HEK293T (cell line): Measurements from ENCODE around the gene SGCE.

Experiments
- CTCF ChIA-PET: fragments of 350-600 bp; formaldehyde crosslinking; extraction: SDS; loops from one replicate; lab custom pipeline; 2021; ENCODE audit warnings: antibody characterized with exemption, inconsistent platforms; lab: Yijun Ruan, JAX
- POLR2A ChIA-PET: fragments of 350-600 bp; formaldehyde crosslinking; extraction: SDS; loops from one replicate; lab custom pipeline; 2020; ENCODE audit warnings: antibody characterized with exemption, inconsistent platforms; lab: Yijun Ruan, JAX
- DNase-seq: peaks from one replicate; pipeline ENCODE4 v3.0.0; 2012; ENCODE audit warnings: mixed read lengths; ENCODE audit errors: extremely low spot score
- ARNT ChIP-seq: fragments of 450-650 bp; IDR thresholded peaks from 2 replicates; pipeline ENCODE4 v1.6.1; 2017; ENCODE audit warnings: mild to moderate bottlenecking
- BHLHE40 ChIP-seq: fragments of 450-650 bp; IDR thresholded peaks from 2 replicates; pipeline ENCODE4 v1.6.1; 2016; ENCODE audit warnings: mild to moderate bottlenecking, moderate library complexity, borderline replicate concordance
- CTBP1 ChIP-seq: fragments of 450-650 bp; IDR thresholded peaks from 2 replicates; pipeline ENCODE4 v1.6.1; 2016; ENCODE audit warnings: borderline replicate concordance
- ELF4 ChIP-seq: fragments of 450-650 bp; IDR thresholded peaks from 2 replicates; pipeline ENCODE4 v1.6.1; 2017; ENCODE audit warnings: antibody characterized with exemption
- FOXA1 ChIP-seq: fragments of 450-650 bp; IDR thresholded peaks from 2 replicates; pipeline ENCODE4 v1.6.1; 2016; ENCODE audit warnings: mild to moderate bottlenecking
- FOXK2 ChIP-seq: fragments of 450-650 bp; IDR thresholded peaks from 2 replicates; pipeline ENCODE4 v1.6.1; 2016; ENCODE audit warnings: mild to moderate bottlenecking
- FOXM1 ChIP-seq: fragments of 450-650 bp; IDR thresholded peaks from 2 replicates; pipeline ENCODE4 v1.6.1; 2017; ENCODE audit warnings: mild to moderate bottlenecking, borderline replicate concordance
- HDGF ChIP-seq: fragments of 450-650 bp; IDR thresholded peaks from 2 replicates; pipeline ENCODE4 v1.6.1; 2017; ENCODE audit warnings: antibody characterized with exemption, borderline replicate concordance
- L3MBTL2 ChIP-seq: fragments of 450-650 bp; conservative IDR thresholded peaks from 2 replicates; pipeline ENCODE4 v1.6.1; 2016; ENCODE audit warnings: mild to moderate bottlenecking
- LEF1 ChIP-seq: fragments of 450-650 bp; IDR thresholded peaks from 2 replicates; pipeline ENCODE4 v1.6.1; 2017; ENCODE audit warnings: mild to moderate bottlenecking, borderline replicate concordance
- NFRKB ChIP-seq: fragments of 450-650 bp; IDR thresholded peaks from 2 replicates; pipeline ENCODE4 v1.6.1; 2016; ENCODE audit warnings: mild to moderate bottlenecking, moderate library complexity
- PKNOX1 ChIP-seq: fragments of 450-650 bp; IDR thresholded peaks from 2 replicates; pipeline ENCODE4 v1.6.1; 2016
- SP1 ChIP-seq: fragments of 450-650 bp; IDR thresholded peaks from 2 replicates; pipeline ENCODE4 v1.6.1; 2017
- SUZ12 ChIP-seq: fragments of 450-650 bp; IDR thresholded peaks from 2 replicates; pipeline ENCODE4 v1.6.1; 2016; ENCODE audit warnings: mild to moderate bottlenecking
- TARDBP ChIP-seq: fragments of 450-650 bp; IDR thresholded peaks from 2 replicates; pipeline ENCODE4 v1.6.1; 2016
- ZNF384 ChIP-seq: fragments of 450-650 bp; IDR thresholded peaks from 2 replicates; pipeline ENCODE4 v1.6.1; 2016

The SGCE gene

GRCh38 chr7:94664023-94664422 is 8.1 kb upstream of the SGCE start:
- ChIA-PET CTCF (no interaction called here), POLR2A (no interaction called here)
- no peak for TF ChIP-seq L3MBTL2
- TF ChIP-seq BHLHE40 = no peak
- no peak for TF ChIP-seq SUZ12
- no peak for TF ChIP-seq LEF1
- TF ChIP-seq NFRKB = no peak
- TF ChIP-seq TARDBP = no peak
- TF ChIP-seq ELF4 = no peak

DNA sequence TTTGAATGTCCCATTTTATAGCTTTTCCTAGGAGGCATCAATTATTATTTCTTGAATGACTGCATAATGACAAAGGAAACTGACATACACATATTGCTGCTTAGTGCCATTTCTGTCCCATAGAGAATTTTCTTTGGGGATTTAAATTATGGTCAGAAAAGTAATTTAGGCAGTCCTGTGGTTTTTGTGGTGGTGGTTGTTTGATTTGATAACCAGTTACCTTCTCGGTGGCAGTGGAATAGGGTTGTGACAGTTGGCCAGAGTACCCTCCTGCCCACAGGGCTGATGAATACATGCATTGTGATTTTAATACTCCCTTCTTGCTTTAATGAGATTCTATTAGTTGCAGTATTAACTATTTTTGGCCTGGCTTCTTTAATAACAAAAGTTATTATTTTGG is 6.6 kb upstream of the SGCE start:
- TF ChIP-seq PKNOX1 (no peak), FOXM1 (no peak), L3MBTL2 (no peak), ZNF384 (no peak), SUZ12 (no peak), NFRKB (no peak), FOXA1 (no peak), HDGF (no peak), CTBP1 (no peak), ELF4 (no peak), LEF1 (no peak), SP1 (no peak), ARNT (no peak), TARDBP (no peak), BHLHE40 (no peak), FOXK2 (no peak)
- ChIA-PET POLR2A (no interaction called here), CTCF (no interaction called here)
- no peak for DNase-seq

More at GRCh38 chr7:94664023-94664422, 8.1 kb upstream of the SGCE start:
- no peak for DNase-seq

GRCh38 chr7:94660006-94660405 is 4.1 kb upstream of the SGCE start:
- no peak for DNase-seq
- ChIA-PET CTCF (no interaction called here), POLR2A (no interaction called here)
- TF ChIP-seq L3MBTL2 = no peak
- no peak for TF ChIP-seq LEF1
- TF ChIP-seq ARNT = no peak
- no peak for TF ChIP-seq FOXK2
- TF ChIP-seq FOXA1 = no peak
- no peak for TF ChIP-seq NFRKB
- TF ChIP-seq PKNOX1 = no peak
- no peak for TF ChIP-seq HDGF
- no peak for TF ChIP-seq SUZ12
- TF ChIP-seq ZNF384 = no peak

DNA sequence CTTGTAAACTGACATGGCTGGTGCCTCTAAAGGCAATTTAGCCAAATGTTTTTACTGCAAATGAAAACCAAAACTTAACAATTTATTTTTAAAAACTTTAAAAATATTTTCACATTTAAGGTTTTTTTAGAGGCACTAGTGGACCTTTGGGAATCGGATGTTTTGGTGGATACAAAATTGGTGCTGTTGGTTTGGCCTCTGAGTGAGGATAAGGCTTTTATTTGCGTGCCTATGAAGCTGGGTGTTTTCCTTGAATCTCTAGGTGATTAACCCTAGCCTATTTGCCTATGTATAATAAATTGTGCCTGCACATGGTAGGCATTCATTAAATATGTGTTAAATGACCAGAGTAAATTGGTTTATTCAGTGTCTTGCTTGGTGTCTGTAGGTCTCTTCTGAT is 2.9 kb upstream of the SGCE start:
- CTCF ChIA-PET = no interaction called here
- TF ChIP-seq LEF1 (no peak), ARNT (no peak), ZNF384 (no peak), NFRKB (no peak), TARDBP (no peak), ELF4 (no peak)
- DNase-seq = no peak
- POLR2A ChIA-PET = no interaction called here

DNA sequence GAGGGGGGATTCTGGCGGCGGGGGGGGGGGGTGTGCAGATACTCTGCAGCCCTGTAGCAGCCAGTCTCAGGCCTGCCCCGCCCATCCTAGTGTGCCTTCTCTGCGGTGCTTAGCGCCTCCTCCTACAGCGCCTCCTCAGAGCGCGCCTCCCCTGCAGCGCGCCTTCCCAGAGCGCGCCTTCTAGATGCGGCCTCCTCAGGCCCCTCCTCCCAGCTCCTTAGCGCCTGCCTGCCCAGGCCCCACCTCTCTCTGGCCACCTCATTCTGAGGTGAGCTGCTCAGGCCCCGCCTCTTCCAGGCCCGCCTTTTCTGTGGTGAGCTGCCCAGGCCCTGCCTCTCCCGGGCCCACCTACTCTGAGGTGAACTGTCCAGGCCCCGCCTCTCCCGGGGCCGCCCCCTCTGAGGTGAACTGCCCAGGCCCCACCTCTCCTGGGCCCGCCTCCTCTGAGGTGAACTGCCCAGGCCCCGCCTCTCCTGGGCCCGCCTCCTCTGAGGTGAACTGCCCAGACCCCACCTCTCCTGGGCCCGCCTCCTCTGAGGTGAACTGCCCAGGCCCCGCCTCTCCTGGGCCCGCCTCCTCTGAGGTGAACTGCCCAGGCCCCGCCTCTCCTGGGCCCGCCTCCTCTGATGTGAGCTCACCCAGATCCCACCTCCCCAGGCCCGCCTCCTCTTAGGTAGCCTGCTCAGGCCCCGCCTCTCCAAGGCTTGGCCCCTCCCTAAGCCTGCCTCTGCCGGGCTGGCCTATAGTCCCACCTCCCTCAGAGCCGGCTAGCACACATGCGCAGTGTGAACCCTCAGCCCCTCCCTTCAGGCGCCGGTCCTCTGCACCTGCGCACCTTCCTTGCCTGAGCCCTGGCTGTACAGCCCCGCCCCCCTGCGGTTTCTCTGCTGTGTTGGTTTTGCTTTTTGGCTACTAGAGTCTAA is 2.1 kb upstream of the SGCE start:
- POLR2A ChIA-PET = no interaction called here
- DNase-seq = no peak
- TF ChIP-seq PKNOX1 = no peak
- TF ChIP-seq TARDBP = no peak
- no peak for TF ChIP-seq FOXM1
- TF ChIP-seq L3MBTL2 = no peak
- no peak for TF ChIP-seq NFRKB
- no peak for TF ChIP-seq ARNT
- TF ChIP-seq HDGF = no peak
- no peak for TF ChIP-seq SUZ12
- no peak for TF ChIP-seq BHLHE40
- CTCF ChIA-PET = no interaction called here

DNA sequence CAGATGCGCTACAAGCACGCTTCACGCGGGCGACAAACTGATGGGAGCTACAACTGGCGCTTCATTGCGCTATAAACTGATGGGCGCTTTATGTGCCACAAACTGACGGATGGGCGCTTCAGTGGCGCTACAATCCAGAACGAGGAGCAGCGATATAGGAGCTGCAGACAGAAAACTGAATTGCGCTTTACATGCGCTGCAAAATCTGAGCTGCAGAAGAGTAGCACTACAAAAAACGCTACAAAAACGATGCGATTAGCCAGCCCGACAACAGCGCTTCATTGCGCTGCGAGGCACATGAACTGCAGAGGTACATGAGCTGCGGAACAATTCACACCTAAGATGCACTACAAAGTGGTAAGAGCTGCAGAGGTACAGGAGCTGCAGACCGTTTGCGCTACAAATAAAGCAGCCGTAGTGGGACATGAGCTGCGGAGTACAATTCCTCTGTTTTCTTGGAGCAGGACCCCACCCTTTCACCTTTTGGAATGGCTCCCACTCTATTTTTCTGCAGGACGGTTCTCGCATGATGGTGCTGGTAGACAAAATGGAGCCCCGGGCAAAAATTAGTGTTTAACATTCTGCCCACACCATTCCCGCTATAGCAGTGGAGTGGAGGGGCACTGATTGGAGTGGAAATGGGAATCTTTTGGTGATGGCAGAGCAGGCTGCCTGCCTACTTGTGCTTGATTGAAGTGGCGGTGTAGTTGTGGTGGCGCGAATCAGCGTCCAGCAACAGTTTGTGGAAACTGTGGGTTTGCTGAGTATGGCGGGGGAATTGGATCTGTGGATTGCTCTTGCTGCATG is 1.2 kb upstream of the SGCE start:
- ChIA-PET CTCF (no interaction called here), POLR2A (no interaction called here)
- TF ChIP-seq ZNF384 (no peak), TARDBP (no peak), FOXK2 (no peak), ARNT (no peak)
- DNase-seq = no peak
